CD4-positive, alpha-beta T cell treated with Interleukin-17A for 1 hour (primary cell): ENCODE data around the gene LGI2.
"Not testable (repeated sequence)": the region's sequence is repeated elsewhere in the genome, so short reads cannot be mapped to it uniquely, and the experiment has no call there.

ENCODE experiments used
- DNase-seq: peaks from one replicate; pipeline ENCODE4 v3.0.0-alpha.2; 2020

LGI2 gene

DNA sequence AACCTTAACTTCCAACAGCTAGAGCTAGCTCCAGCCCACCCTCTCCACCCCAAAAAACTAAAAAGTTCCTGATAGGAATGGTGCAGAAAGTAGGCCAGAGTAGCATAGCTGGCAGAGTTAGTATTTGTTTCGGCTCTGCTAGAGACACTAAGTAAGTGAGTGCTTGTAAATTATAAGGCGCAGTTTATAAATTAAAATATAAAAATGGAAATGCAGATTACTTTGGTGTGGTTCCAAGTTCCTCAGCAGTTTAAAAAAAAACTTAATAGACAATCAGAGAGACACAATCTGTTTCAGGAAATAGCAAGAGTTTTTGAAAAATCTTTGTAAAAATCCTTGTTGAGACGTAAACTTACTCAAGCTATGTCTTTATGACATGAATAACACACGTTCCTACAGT is 2.8 kb upstream of the LGI2 start:
- no peak for DNase-seq

DNA sequence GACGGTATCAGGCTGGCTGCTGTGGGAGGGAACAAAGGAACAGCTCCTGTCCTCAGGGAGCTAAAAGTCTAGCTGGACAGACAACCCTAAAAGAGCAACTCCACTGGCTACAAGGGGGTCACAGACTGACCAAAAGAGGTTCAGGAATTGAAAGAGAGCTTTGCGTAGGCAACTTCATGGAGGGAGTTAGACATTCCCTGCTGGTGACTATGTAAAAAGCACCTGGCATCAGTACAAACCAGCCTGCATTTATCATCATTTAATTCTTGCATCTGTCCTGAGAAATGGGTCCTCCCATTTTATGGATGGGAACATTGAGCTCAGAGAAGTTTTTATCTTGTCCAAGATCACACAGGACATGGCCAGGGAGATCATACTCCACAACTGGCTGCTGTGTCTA is 1.4 kb upstream of the LGI2 start:
- DNase-seq: no peak

DNA sequence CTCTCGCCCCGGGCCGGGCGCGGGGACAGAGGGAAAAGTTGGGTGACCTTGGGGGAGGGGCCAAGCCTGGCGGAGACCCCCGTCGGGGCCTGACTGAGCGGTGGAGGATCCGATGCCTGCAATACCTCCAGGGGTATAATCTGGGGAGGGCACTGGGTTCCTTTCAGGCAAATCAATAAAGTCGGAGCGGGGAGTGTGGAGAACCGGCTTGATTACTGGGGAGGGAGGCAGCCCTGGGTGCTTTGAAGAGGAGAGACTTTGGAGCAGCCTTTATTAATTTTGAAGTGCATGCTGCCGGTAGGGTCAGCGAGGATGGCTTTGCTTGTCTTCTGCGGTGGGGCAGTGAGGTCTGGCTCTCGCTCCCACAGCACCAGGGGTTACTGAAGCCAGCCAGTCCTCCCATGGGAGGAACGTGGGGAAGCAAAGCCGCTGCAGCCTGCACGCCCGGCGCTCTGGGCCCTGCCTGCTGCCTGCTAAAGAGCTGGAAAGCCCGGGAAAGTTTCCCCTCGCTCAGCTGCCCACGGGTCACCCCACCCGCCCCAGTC is 403 bp upstream of the LGI2 start:
- no peak for DNase-seq

DNA sequence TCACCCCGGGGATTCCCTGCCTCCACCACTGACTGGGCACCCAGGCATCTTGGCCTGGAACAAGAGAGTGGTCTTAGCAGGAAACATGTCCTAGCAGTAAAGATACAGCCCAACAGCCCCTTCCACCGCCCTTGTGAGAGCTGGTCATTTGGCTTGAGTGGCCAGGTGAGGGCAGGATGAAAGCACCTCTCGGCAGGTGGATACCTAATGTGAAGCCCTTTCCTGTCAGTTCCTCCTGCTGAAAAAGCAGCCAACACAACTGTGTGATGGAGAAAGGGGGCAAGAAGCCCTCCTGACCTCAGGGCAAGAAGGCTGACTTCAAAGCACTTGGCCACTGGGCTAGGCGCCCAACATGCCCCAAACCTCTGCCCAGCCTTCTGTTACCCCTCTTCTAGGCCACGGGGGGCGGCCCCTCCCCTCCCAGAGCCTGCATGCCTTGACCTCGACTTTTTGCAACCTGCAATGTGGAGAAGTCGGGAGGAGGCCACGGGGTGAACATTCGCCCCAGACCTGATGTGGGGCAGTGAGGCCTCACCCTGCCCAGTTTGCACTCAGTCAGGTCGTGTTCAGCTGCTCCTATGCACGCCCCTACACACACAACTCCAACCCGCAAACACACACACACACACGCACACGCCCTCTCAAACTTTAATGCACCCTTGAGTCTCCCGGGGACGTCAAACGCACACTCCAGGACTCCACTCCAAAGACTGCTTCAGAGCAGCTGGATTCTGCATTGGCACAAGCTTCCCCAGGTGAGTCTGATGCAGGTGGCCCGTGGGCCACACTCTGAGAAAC is 1.1 kb downstream of the LGI2 start:
- no peak for DNase-seq

- DNase-seq: no peak
Measured at GRCh38 chr4:25028851-25029250, 1.9 kb downstream of the LGI2 start.

DNA sequence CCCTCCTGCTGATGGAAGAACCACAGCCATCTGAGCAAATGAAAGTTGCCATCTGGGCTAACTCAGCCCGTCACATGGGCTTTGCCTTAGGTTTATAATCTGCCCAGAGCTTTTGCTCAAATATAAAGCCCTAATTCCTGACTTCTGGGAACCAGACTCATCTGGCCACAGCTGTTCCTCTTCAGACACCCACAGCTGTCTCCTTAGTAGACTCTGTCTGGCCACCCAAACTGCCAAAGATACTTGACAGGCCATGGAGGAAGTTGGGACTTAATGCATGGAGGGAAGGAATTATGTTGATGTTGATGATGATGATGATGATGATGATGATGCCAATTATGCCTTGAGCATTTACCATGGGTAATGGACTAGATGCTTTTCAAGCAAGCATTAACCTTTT is 8.0 kb downstream of the LGI2 start:
- no peak for DNase-seq

- DNase-seq: no peak
Measured at GRCh38 chr4:25021216-25021615, 9.5 kb downstream of the LGI2 start.

DNA sequence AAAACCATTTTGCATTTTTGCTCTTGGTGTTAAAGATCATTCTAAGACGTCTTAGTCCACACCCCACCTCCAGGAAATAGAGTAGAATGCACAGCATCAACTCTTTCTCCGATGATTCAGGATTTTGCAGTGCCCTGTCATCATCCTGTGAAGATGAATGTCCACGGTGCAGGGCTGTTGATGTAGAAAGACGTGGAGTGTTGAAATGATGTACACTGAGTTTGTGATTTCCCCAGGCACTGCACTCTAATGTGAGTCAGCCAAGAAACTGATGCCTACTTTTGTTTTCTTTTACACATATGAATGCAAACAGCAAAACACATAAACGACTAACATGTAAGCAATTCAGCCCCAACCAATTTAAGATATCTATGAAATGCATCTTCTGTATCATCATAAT is 10.5 kb downstream of the LGI2 start:
- no peak for DNase-seq

DNA sequence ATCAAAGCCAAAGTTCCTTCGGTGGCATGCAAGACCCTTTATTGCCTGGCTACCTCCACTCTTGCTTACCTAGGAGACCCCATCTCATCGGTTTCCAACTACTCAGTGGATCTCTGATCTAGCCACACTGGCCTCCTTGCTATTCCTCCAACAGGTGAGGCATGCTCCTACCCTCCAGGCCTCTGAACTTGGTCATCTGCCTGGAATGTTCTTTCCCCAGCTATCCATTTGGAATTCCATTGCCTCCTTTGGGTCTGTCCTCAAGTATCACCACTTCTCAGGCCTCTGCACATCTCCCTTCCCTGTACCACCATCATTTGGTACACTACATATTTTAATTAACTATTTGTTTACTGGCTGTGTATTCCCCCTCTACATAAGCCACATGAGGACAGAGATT is 11.2 kb downstream of the LGI2 start:
- DNase-seq: no peak

DNA sequence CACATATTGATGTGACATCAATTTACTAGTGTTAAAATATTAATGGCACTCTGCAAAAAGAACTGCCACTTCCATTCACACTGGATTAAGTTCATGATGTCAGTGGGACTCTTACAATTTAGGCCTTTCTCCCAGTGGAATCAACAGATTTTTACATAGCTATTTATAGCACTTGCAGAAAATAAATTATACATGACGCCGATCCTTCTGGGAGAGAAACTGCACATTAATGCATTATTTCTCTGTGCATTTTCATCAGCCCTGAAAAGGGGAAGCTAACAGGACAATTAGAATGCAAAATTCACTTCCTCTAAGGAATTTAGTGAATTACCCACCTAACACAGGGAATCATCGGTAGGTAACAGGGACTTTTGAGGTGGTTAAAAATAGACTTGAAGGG is 15.7 kb downstream of the LGI2 start:
- no peak for DNase-seq

GRCh38 chr4:25014662-25014983 is 16.1 kb downstream of the LGI2 start:
- not testable (repeated sequence) for DNase-seq

- no peak for DNase-seq
Measured at GRCh38 chr4:25013756-25014661, 16.7 kb downstream of the LGI2 start.

GRCh38 chr4:25012655-25013054 is 18.1 kb downstream of the LGI2 start:
- DNase-seq: no peak

- no peak for DNase-seq
Measured at GRCh38 chr4:25011135-25011866, 19.4 kb downstream of the LGI2 start.

GRCh38 chr4:25007598-25007997 is 23.1 kb downstream of the LGI2 start:
- no peak for DNase-seq

DNA sequence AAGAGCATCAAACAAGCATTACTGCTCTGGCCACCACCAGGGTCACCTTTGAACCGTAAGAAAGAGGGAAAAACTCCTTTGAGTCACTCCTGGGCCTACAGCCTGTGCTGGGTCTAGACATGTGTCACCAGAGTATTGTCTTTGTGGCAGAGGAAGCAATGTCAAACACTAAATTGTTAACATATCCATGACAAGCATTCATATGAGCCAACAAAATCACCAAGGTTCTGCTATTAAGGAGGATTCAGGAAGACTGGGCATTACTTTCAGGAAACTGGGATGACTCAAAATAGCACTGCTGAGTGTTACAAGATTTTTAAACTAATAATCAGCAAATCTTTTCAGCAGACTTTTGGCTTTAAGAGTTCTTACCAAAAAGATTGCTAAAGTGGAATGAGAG is 28.1 kb downstream of the LGI2 start:
- no peak for DNase-seq

- no peak for DNase-seq
Measured at GRCh38 chr4:25001509-25001908, 29.2 kb downstream of the LGI2 start.

GRCh38 chr4:25000639-25001038 is 30.1 kb downstream of the LGI2 start:
- DNase-seq: no peak

DNA sequence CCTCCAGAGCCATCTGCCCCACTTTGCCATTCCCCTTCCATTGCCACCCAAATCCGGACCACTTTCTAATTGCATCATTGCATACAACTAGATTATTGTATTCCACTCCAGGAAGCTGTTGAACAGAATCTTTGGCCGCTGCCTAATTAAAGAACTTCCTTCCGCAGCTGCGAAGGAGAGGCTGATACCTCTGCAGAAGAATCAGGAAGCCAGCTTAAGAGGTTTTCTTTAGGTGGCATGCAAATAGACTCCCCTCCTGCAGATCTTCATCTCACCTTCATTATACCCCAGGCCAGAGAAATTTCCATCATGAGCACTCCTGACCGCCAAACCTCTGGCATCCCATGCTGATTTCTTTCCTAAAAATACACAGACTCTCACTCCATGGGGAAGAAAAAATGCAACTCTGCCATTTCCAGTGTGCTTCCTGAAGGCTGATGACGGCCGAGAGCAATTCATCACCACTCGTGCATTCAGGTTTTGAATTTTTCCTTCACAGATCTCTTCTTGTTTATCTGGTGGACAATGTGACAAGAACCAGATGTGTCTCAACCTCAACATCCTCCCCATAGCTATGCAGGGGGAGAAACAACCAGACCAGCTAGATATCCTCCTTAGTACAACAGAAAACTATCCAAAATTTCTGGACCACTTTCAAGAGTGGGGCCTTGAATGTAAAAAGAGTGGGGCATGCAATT is 31.2 kb downstream of the LGI2 start:
- no peak for DNase-seq

DNA sequence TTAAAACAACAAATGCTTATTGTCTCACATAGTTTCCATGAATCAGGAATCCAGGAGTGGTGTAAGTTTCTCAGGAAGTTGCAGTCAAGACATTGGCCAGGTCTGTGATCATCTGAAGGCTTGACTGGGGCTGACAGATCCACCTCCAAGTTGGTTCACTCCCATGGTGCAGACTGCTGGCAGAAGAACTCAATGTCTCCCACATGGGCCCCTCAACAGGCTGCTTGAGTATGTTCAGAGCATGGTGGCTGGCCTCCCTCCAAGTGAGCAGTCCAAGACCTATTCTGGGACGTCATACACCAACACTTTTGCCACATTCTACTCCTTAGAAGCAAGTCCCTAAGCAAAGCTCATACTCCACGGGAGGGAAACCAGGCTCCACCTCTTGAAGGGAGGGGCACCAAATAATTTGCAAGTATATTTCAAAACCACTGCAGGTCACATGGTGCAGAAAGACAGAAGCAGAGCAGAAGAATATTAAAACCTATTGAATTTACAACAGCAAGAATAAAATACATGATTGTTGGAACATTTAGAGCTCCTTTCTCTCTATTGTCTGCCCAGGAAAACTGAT is 35.3 kb downstream of the LGI2 start:
- no peak for DNase-seq

DNA sequence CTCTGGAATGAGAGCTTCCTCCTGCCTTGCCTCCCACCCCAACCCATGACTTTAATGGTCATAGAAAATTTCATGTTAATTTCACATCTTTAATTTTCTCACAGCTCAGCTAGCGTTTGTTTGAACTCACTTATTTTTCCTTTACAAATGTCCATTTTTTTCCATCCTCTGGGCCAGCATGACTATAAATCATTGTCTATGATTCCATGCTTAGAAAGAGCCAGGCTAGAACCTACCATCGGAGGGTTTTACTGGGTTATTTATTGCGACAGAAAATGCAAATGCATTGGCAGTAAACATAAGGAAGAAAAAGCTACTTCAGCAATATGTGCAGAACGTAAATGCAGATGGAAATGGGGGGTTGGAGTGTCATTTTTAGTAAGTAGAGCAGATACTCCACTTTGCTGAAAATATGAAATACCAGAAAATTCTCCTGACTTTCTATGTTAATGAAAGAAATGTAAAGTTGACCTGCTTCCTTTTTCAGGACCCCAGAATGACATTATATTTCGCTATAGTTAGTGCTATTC is 37.1 kb downstream of the LGI2 start:
- DNase-seq: no peak

DNA sequence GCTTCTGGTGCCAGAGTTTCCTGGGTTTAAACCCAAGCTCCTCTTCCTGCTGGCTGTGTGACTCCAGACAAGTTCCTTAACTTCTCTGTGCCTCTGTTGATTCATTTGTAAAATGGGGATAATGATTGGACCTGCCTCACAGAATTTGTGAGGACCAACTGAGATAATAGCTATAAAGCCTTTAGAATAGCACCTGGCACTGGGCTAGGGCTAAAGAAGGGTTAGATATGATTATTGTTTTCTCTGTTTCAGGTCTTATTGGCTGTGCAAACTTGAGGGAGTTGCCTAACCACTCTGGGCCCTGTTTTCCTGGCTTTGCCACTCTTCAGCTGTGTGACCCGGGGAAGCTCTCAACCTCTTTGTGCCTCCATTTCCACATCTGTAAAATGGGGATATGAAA is 37.8 kb downstream of the LGI2 start:
- no peak for DNase-seq
